GM21447 (cell line): ENCODE results near the gene CACNB4.
"Not testable (repeated sequence)": the region's sequence is repeated elsewhere in the genome, so short reads cannot be mapped to it uniquely, and the experiment has no call there.

Experiments
- ATAC-seq: cut with Tn5 transposase; IDR thresholded peaks from one replicate; pipeline ENCODE4 v1.9.1; 2021; ENCODE audit not compliant: unreplicated experiment

Gene CACNB4

DNA sequence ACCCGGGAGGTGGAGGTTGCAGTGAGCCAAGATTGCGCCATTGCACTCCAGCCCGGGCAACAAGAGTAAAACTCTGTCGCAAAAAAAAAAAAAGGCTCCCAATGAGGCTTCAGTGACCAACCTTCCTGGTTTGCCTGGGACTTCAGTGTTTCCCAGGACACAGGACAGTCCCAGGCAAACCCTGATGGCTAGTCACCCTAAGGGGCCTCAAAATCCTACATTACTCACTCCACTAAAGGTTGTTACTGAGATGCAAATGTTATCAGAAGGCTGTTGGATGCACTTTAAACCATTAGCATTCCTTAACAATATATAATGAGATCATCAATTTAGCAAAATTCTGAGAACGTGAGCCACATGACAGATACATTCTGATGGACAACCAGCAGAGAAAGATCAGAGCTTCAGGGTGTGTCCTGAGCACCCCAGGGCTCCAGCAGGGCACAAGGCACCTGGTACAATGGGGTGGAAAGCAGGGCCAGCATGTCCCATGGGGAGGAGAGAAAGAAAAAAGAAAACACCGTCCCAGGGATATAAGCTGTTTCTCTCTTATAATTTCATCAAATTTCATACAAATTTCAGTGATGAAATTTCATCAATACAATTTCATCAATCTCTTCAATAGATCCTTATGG is 152.5 kb downstream of the CACNB4 start:
- ATAC-seq: no peak

DNA sequence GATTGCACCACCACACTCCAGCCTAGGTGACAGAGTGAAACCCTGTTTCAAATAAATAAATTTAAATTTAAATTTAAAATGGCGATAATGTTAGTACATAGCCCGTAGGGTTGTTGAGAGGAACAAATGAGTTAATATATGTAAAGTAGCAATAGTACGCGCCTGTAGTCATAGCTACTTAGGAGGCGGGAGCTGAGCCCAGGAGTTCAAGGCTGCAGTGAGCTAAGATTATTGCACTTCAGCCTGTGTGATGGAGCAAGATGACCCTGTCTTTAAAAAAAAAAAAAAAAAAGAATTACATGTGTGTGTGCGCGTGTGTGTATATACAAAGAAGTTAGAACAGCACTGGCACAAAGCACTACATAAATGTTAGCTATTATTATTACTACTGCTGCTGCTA is 153.2 kb downstream of the CACNB4 start:
- no peak for ATAC-seq

DNA sequence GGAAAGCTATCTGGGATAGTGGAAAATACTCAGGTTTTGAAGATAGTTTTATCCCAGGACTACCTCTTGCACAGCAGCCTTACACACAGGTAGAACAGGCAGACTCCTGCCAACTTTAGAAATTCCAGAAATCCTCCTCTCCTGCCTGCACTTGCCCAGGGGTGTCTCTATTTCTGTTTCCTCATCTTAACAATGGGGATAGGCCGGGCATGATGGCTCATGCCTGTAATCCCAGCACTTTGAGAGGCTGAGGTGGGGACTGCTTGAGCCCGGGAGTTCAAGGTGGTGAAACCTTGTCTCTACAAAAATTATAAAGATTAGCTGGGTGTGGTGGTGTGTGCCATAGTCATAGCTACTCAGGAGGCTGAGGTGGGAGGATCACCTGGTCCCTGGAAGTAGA is 153.7 kb downstream of the CACNB4 start:
- ATAC-seq: no peak

DNA sequence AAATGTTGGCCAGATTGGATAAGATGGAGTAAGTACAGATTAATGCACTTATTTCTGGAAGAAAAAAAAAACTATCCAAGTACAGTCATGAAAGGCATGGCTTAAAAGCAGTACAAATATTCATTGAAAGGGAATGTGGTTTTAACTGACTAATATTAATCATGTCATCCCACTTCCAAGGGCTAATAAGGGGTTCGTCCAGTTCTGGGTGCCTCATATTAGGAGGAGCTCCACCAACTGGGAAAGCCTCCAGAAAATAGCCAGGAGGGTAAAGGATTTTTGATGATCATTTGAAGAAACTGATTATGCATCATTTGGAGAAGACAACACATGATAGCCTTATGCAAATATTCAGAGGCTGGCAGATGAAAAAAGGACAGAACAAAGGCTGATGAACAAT is 155.4 kb downstream of the CACNB4 start:
- no peak for ATAC-seq

DNA sequence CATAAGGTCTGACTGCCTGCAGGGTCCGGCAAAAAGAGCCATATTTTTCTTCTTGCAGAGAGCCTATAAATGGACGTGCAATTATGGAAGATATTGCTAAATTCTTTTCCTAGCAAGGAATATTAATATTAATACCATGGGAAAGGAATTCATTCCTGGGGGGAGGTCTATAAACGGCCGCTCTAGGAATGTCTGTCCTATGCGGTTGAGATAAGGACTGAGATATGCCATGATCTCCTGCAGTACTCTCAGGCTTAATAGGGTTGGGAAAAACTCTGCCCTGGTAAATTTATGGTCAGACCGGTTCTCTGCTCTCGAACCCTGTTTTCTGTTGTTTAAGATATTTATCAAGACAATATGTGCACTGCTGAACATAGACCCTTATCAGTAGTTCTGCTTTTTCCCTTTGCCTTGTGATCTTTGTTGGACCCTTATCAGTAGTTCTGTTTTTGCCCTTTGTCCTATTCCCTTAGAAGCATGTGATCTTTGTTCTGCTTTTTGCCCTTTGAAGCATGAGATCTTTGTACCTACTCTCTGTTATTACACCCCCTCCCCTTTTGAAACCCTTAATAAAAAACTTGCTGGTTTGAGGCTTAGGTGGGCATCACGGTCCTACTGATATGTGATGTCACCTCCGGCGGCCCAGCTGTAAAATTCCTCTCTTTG is 156.2 kb downstream of the CACNB4 start:
- not testable (repeated sequence) for ATAC-seq

DNA sequence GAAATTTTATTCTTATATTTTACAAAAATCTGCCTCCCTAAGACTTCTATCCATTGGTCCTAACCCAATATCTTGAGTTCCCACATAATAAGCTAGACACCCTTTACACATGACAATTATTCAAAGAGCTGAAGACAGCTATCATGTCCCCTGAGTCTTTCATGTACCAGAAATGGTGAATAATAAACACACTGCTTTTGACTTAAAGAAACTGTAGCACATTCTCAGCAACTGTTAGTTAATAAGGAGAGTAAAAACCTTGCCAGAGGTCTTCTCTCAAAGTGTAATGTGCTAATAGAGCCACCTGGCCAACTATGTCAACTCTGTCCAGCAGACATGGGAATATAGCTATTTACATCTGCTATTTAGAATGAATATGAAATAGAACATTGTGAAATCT is 160.9 kb downstream of the CACNB4 start:
- no peak for ATAC-seq

DNA sequence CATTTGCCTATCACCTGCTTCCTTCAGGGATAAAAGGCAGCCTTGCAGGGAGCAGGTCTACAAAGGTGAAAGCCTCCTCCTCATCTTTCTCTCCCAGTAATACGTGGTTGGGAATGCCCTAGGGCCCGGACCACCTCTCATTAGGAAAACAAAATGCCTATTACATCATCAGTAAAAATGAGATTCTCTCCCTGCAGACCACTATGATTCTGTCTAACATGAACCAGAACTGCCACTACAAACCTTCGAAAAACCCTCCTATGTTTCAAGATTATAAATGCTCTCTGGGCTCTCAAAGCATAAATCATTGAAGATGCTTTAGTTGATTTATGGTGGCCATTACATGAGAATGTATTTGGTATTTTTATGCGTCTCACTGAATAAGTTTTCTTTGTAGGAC is 162.2 kb downstream of the CACNB4 start:
- no peak for ATAC-seq

DNA sequence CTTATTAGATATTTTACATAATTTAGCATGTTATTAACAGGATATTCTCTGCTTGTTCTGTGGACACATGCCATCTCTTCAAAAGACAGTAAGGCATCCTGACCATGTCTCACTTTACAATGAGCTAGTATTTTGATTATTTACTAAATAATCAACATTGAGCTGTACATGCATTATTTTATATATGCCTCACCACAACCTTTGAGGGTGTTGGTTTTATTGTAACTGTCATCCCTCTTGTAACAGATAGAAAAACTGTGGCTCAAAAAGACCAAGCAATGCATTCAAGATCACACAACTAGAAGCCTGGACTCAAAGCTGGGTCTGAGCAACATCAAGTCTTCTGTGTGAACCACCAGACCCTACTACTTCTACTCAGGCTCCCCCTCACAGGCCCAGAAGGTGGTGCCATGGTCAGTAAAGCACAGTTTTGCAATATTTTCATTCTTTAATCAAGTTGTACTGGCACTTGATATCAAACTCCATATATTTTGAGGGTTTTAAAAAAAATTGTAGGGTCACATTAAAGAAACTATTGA is 165.5 kb downstream of the CACNB4 start:
- ATAC-seq: no peak

DNA sequence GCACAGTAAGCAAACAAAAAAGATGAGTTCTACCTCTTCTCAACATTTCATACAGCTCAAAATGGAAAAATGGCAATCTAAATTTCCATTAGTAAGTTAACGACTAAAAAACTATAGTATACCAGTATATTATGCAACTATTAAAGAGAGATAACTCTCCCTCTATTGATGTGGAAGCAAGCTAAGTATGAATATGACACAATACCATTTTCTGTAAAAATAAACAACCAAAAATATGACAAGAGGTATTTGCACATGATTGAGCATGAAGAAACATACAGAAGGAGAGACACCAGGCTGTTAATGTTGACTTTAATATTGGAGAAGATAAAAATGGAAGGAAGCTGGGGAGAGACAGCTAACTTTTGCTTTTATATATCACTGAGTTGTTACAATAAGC is 167.1 kb downstream of the CACNB4 start:
- ATAC-seq: no peak

DNA sequence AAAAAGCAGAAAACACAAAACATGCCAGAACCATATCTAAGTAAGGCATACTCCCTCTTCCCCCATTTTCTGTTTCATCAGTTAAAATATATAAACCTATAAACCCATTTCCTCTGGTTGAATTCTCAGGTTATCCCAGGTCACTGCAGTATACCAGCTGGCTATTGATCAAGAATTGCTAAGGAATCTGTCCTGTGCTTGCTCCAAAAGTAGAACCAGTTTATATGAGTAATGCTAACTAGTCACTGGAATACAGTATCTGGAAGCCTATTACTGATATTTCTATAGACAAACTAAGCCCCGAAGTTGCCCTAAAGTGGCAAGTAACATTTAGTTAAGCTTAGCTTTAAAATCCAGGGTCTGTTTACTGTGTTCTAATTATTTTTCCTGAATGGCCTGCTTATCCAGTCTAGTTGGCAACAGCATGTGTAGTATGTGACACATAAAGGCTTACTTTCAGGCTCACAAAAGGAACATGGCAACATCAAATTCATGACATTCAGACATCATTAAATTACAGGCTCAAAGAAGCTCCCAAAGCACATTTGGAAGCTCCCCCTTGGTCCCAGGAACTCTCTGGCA is 167.7 kb downstream of the CACNB4 start:
- no peak for ATAC-seq

DNA sequence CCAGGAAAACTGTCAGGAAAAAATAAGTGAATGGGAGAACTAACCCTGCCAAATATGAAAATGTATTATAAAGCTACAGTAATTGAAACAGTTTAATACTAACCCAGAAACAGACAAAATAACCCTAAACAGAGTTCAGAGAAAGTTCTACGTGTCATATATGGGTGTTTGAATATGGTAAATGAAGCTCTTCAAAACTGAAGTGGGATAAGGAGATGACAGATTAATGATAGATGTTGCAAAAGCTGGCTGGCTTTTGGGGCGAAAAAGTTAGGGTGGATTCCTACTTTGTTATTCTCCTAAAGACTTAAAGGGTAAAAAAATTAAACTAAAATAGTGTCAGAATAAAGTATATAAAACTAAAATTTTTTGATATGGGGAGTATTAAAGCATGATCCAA is 168.8 kb downstream of the CACNB4 start:
- no peak for ATAC-seq

DNA sequence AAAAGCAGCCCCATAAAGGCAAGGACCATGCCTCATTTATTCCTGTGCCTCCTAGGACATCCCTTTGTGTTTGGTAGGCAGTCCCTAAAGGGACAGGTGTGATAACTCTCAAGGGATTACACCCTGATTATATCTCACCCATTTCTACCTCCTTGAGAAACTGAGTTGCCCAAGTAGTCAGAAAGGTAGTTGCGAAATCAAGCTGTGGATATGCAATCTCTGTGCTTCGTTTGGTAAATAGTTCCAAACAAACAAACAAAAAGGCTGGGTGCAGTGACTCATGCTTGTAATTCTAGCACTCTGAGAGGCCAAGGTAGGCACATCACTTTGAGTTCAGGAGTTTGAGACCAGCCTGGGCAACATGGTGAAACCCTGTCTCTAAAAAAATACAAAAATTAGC is 170.5 kb downstream of the CACNB4 start:
- ATAC-seq: no peak

DNA sequence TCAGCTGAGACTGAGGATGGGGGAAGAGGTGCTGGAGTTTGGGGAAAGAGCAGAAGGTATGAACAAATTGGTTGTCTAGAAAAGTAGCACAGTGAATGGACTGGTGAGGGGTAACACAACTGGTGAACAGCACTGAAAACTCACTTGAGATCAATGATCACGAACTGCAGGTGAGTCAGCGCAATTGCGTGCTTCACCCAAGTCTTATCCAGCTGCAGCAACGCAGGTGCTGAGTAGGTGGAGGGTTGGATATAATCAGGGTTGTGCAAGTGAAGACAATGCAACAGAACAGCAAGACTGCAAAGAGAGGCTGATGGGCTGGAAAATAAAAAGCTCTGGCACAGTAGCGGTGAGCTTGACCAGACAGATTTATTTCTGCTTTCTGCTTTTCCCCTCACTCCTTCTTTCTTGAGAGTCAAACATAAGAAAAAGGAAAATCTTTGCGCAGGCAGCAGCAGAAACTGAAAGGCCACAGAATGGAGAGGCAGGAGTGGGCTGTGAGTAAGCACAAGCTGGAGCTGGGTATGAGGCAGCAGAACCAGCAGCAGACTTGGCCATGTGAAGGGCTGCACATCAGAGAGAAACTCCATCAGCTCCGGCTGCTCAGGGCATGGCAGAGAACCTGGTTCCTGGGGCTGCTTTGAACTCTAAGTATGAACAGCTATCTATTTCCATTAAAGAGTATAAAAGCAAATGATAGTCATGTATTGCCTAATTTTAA is 171.2 kb downstream of the CACNB4 start:
- no peak for ATAC-seq

DNA sequence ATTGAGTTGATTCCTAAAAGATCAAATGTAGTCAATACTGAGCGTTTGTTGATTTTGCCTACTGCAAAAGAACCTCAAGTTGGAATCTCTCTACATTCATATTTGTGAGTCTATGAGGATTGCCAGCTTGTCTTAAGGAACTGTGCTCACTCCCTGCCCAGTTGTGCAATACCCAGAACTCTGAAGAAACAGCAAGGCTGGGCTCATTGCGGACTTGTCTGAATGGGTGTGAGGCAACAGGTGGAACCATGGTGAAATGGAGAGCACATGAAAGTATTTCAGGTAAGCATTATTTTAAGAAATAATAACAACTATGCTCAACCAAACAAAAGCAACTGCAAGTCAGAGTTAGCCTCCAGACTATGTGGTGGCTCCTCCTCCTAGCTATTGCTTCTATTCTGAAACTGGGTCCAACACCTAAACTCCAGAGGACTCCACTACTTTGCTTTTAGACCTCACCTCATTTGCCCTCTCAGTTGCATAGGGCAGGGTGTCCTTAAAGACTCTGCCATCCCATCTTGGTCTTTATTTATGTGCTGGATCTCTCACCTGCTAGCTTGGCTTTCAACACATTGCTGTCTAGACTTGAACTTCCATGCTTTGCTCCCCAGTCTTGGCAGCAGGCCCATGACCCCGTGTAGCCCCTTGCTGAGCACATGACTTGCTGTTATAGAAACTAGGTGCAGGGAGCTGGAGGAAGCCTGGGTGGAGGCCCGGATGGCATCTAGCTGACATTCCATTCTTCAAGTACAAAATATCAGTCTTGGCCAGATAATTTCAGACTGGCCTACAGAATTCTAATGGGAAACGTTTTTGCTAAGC is 175.8 kb downstream of the CACNB4 start:
- no peak for ATAC-seq

DNA sequence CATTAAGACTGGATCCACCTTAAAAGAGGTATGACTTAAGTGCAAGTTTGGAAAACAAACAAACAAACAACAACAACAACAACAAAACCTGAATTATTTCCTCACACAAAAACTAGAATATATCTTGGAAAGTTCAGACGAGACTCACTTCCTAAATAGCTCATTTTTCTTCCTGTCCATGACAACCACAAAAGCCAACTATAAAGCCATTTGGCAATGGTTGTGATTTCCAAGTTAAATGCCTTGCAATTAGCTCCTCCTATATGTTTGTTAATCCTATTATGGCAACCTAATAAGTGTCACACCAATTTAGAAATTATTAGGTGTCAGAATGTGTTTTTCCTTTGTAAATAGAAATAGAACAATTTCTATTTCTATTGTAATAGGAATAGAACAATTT is 179.1 kb downstream of the CACNB4 start:
- no peak for ATAC-seq

DNA sequence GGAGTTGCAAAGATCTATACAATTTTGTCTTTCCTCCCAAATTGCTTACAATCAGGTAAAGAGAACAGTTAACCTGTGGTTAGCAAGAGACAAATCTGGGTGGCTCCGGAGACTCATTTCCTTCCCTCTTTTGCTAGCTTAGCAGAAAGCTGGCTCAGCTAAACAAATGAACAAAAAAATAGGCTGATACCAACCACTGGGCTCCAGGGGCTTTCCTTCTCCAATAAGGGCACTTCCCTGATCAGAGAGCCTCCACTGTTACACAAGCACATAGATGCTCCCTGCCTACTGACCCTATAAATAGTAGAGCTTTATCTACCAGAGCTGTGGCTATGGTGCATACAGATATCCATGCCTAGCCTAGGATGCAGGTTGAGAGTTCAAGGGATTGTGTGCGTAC is 180.5 kb downstream of the CACNB4 start:
- ATAC-seq: no peak

DNA sequence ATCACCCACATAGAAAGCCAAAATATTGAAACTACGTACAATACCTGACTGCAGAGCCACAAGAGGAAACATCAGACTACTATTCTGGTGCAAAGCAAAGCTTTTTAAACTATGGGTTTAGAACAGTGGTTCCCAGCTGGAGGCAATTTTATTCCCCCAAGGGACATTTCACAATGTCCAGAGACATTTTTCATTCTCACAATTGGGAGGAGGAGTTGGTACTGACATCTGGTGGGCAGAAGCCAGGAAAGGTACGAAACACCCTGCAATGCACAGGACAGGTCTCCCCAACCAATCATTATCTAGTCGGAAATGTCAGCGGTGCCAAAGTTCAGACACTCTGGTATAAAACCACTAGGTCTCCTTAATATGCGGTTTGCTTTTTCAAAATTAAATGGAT is 182.2 kb downstream of the CACNB4 start:
- no peak for ATAC-seq

DNA sequence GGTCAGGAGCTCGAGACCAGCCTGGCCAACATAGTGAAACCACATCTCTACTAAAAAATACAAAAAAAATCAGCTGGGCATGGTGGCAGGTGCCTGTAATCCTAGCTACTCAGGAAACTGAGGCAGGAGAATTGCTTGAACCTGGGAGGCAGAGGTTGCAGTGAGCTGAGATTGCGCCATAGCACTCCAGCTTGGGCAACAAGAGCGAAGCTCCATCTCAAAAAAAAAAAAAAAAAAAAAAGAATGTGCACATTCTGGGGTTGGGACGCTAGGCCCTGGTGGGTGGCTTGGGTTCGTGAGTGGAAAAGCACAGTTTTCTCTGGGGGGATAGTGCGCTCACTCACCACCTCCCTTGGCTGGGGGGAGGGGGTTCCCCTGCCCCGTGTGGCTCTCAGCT is 183.2 kb downstream of the CACNB4 start:
- not testable (repeated sequence) for ATAC-seq

DNA sequence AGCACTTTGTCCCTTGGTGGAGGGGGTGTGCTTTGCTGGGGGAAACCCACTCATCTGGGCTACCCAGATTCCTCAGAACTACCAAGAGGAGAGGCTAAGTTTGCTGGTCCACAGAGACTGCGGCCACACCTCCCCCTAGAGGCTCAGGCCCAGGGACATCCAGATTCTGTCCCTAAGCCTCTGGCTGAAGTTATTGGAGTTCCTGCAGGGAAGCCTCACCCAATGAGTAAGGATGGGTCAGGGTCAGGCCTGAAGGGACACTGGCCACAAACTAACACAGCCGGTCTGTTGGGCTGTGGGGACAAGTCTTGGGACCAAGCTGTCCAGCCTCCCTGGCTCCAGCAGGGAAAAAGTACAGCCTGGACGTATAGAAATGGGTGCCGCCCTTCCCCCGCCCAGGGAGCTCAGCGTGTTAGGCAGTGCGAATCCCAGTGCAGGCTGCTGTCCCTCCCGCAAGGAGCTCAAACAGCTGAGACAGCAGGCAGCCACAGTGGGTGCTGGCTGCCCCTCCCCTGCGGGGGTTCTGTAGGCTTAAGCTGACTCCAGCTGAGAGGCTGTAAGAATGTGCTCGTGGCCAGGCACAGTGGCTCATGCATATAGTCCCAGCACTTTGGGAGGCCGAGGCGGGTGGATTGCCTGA is 183.7 kb downstream of the CACNB4 start:
- no peak for ATAC-seq

DNA sequence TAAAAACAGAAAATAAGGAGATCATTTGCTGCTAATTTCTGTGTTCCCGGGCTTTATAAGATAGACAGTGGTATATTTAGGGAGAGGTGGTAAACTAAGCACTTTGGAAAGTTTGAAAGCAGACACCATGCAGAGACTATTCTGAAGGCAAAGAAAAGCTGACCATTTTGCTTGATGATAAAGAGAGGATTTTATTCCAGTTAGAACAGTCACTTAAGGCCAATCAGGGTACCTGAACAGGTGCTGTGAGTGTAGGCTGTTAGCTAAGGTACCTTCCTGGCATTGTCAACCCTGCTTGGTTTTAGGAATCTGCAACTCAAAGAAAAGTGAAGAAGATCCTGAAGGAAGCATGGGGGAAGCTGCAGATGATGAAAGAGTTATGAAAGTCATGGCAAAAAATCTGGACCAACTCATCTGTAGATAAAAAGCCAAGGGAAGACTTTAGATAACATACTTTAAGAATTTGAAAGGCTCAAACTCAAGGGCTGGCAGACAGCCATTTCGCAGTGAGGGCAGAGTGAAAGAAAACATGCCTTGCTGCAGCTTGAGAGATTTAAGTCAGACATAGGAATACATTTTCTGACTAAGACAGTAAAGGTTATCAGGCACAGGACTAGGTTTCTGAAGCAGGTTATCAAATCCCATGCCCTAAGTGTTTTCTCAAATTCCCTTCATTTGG is 190.5 kb downstream of the CACNB4 start:
- ATAC-seq: no peak
